NCI-H128 (cell line): Measurements from ENCODE around the gene DNAH1.
"Not testable (repeated sequence)": the region's sequence is repeated elsewhere in the genome, so short reads cannot be mapped to it uniquely, and the experiment has no call there.

Source experiments
- DNase-seq: peaks from one replicate; lab custom pipeline; 2025; ENCODE audit not compliant: unreplicated experiment; lab: John Stamatoyannopoulos, UW

Gene DNAH1

DNA sequence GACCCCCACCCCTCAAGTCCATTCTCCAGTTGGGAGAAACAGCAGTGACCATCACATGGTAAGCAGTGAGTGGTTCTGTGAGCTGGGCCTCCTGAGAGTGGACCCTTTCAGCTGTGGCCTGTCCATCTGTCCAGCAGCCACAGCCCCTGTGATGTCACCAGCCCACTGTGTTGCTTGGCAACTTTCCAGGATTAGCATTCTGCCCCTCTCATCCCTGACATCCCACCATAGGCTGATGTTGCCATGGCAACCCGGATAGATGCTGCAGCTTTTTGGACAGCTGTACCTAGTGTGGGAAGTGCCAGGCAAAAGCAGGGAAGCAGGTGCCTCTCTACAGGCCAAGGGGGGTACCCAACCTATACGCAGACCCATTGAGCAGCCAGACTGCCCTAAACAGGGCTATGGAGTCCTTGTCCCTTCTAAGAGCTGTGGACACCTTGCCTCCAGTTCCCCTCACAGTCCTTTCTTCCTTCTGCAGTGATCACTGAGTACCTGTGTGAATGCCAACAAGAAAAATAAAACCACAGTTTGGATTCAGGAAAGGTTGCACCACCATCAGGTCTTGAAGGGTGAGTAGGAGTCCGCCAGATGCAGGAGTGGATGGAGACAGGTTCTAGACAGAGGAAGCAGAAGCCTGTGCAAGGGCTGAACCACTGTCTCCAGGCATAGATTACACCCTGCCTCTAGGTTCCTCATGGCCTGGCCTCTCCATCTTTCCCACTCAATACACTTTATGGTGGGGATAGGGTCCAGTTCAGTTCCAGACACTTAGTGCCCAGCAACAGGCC lies at the start of gene DNAH1:
Gene DNAH1 (plus strand): TSS at position 343 of the 788 bp plus-strand sequence. CDS start 6,124 bp downstream, outside the sequence.
- no peak for DNase-seq

DNA sequence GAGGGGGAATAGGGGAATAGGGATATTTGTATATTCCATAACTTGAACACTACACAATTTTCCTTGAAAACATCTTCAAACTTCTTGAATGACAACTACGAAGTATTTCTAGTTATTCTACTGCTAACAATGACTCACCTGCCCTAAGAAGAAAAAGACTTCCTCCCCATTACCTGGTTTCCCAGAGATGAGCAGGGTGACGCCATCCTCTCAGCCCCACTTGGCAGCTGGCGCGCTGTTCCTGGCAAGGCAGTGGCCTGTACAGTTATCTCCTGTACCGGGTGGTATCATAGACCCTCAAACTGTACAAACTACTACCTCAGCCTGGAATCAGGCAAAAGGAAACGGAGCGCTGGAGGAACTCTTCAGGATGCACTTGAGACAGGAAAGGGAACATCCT lies 48.1 kb upstream of the DNAH1 start:
- DNase-seq, result no peak

DNA sequence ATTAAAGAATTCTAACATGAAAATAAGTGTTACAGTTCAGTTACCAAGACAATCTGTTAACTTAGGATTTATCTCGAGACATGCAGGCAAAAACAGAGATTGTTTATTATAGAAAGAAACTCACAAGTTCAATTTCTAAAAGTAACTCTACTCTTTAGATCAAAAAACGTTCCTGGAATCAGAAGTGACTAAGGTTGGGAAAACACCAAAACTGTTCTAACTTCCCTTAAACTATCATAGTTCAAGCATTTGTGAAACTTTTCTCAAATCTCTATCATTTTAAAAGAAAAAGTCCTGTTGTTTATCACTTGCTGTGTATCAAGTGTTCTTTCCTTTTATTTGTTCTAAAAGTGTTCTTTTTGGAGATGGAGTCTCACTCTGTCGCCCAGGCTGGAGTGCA lies 46.3 kb upstream of the DNAH1 start:
- no peak for DNase-seq

DNA sequence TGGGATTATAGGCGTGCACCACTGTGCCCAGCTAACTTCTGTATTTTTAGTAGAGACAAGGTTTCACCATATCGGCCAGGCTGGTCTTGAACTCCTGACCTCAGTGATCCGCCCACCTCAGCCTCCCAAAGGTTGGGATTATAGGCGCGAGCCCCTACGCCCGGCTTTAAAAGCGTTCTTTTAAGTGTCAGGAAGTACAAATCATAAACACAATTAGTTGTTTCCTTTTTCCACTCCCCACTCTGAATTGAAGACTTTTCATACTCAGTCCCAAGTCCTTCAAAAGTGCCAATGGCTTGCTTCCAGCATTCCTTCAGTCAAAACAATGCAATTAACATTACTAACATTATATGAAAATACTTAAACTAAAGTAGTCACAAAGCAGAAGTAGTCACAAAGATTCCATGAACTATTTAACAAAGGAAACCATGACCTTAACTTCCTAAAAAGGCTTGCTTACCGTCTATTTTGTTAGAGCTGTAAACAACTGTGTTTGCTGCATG lies 45.8 kb upstream of the DNAH1 start:
- no peak for DNase-seq

DNA sequence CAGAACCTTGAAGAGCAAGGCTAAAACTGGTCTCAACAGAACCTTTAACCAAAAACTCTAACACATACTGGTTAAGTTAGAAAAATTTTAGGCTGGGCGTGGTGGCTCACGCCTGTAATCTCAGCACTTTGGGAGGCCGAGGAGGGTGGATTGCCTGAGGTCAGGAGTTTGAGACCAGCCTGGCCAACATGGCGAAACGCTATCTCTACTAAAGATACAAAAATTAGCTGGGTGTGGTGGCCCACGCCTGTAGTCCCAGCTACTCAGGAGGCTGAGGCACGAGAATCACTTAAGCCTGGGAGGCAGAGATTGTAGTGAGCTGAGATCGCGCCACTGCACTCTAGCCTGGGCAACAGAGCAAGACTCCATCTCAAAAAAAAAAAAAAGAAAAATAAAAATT lies 43.9 kb upstream of the DNAH1 start:
- DNase-seq, result not testable (repeated sequence)

DNA sequence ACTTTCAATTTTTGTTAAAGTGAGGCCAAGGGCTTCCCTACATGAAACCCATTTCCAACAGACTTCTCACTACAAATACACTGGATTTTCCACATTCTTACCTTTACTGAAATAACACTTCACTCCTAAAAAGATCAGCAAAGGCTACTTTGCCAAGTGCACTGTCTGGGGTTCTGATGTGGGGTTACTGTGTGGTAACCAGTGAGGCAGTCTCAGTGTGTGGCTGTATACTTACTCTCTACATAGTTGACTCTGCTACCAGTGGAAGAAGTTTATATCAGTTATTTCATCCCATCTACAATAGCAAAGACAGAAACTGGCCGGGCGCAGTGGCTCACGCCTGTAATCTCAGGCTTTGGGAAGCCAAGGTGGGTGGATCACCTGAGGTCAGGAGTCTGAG lies 43.3 kb upstream of the DNAH1 start:
- no peak for DNase-seq

DNA sequence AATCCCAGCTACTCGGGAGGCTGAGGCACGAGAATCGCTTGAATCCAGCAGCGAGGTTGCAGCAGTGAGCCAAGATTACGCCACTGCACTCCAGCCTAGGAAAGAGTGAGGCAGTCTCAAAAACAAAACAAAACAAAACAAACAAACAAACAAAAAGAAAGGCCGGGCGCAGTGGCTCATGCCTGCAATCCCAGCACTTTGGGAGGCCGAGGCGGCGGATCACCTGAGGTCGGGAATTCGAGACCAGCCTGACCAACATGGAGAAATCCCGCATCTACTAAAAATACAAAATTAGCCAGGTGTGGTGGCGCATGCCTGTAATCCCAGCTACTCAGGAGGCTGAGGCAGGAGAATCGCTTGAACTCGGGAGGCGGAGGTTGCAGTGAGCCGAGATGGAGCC lies 41.3 kb upstream of the DNAH1 start:
- DNase-seq, result not testable (repeated sequence)

DNA sequence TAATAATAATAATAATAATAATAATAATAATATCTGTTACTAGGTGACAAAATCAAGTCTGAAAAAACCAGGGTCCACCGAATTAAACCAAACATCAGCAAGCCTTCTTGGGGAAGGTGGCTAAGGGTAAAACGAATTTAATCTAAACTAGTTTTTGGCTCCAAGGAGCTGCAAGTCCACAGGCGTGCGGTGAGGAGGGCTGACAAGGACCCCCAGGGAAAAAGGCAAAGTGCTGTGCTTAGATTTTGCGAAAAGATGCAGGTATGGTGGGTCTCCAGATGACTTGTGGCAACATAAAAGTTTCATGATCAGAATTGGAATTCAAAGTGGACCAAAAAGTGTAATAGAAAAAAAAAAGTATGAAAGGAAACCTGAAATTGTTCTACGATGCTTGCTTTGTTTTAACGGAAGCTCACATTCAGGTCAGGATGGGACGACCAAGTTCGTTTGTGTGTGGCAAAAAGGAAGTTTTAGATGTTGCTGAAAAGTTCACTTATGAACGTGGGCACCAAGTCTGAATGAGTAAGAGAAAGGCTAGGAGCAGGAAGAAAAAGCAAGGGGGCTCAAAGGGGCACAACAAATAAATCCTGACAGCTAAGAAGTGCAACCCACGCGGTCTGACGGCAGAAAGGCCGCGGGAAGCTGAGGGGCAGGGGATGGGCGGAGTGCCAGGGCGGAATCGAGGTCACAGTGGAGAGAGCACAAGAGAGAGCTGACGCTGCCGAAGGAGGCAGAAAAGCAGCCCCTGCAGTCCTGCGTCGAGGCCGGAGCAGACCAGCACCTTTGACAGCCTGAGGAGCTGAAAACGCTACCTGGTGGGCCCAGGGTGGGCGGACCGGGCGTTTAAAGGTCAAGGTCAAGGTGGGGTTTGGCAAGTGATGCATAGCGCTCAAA lies 38.8 kb upstream of the DNAH1 start:
- no peak for DNase-seq

DNA sequence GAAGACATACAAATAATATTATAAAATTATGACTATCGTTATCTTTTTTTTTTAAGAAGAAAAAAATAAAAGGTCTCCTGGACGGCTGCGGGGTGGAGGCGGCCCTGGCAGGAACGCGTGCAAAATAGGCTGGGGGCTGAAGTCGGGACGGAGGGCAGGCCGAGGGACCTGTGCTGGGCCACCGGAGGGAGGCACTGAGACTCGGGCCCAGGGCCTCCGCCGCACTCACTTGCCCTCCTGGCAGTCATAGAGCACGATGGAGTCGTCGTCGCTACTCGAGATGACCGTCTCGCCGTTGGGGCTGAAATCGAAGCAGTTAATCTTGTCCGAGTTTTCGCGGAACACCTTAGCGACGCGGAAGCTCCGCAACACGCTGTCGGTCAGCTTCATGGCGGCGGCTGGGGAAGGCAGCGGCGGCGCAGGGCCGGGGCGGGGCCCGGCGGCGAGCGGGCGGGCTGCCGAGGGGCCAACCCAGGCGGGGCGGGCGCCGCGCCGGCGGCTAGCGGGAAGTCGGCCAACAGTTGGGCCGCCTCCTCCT lies 38.1 kb upstream of the DNAH1 start:
- DNase-seq, result no peak

DNA sequence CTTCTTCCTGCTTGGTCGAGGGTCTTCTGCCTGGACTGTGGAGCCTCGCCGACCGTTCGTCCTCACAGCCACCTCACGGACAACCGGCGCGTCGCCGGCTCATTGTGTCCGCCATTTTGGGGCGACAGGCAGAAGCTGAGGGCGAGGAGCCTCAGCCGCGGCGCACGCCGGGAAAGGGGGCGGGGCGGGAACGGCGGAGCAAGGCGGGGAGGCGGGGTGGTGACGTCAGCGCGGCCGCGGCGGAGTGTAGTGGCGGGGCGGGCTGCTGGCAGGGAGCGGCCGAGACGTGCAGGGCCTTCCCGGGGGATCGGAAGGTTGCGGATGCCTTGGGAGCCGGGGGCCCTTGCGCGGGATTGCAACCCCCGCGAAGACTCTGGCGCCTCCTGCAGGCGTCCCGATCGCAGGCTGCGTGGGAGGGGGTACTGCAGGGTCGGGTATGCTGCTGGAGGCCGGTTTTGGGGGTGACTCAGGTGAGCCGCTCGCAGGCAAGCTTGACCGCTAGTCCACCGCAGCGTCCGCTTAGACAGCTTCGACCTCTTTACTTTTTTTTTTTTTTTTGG lies 37.5 kb upstream of the DNAH1 start, which contains the start of gene WDR82:
Gene WDR82 (minus strand): TSS at position 140 of the 560 bp plus-strand sequence. CDS start 288 bp downstream, outside the sequence.
- peak; percentile 66 for DNase-seq

DNA sequence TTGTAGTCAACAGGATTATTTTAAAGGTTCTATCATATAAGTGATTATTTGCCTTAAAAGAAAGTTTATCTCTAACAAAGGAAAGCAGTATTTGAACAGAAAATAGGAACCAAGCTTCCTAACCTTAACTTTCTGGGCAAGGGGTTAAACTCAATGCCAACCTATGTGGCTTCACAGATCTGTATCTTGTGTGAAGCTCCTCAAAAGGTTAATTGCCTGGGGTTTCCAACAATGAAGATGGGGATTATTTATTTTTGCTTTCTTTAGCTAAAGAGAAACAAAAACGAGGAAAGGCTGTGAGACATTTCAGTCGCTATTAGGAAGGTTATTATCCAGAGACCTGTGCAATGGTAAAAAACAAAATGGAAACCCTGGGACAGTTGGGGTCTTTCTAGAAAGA lies 36.5 kb upstream of the DNAH1 start:
- no peak for DNase-seq

DNA sequence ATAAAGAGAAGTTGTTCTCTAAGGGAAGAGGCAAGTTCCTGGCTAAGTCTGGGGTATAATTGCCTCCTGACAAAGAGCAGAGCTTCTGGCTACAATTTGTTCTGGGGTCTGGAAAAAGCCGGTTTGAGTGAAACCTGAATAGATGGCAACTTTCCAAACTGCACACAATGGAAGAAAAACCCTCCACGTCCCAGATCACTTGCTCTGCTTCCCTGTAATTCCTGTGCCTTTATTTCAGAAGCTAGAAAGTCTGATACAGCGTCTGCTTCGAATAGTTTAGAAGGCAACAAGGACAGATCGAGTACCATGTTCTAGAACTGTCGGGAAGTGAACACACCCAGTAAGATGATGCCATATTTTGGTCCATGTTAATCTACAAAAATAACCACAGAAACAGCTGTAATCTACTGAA lies 36.1 kb upstream of the DNAH1 start:
- DNase-seq, result peak; percentile 43

DNA sequence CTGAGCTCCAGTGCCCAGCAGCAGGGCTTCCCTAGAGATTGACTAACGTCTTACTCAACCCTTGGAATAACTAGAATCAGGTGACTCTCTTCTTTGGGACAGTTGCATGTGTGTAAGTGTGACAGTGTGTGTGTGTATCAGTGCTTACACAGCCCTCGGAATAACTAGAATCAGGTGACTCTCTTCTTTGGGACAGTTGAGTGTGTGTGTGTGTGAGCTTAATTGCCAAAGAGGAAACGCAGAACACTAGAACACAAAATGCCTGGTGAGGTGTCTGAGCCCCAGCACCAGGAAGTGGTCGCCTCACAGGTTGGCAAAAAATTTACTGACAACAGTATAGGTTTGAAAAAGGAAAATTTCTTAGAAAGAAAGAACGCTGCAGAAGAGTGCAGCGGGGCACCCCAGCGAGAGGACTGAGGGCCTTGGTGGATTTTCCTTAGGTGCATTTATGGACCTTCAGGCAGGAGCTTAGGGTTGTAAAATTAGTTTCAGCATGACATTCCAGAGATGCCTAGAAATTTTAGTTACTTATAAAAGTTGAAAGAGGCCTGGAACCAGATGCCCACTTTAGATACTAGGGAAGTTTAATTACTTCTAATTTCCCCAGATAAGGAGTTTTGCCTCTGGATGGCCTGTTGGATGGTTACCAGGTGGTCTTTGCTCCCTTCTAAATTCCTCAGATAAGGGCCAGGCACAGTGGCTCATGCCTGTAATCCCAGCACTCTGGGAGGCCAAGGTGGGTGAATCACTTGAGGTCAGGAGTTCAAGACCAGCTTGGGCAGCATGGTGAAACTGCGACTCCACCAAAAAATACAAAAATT lies 33.9 kb upstream of the DNAH1 start:
- no peak for DNase-seq

DNA sequence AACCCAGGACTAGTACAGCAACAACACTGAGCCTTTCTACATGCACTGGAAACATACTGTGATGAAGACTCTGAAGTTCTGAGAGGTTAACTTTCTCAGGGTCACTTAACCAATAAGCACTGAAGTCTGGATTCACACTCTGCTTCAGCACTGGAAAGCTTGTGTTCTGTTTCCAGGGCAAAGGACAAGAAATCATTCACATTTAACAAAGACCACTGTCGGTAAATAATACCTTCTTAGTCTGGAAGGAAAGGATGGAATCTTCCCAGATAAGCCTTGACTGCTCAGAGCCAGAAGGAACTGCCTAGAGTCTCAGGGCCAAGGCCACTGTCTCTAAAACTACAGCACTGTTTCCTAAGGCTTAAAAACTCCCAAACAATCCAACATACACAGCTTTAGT lies 32.8 kb upstream of the DNAH1 start:
- DNase-seq, result no peak

DNA sequence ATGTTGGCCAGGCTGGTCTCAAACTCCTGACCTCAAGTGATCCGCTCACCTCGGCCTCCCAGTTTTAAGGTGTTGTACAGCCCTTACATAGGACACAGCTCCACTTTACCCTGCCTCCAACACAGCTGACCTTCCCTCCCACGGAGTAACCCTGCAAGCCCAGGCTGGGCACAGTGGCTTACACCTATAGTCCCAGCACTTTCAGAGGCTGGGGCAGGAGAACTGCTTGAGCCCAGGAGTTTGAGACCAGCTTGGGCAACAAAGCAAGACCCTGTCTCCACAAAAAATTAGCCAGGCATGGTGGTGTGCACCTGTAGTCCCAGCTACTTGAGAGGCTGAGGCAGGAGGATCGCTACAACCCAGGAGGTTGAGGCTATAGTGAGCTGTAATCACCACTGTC lies 32.1 kb upstream of the DNAH1 start:
- not testable (repeated sequence) for DNase-seq

DNA sequence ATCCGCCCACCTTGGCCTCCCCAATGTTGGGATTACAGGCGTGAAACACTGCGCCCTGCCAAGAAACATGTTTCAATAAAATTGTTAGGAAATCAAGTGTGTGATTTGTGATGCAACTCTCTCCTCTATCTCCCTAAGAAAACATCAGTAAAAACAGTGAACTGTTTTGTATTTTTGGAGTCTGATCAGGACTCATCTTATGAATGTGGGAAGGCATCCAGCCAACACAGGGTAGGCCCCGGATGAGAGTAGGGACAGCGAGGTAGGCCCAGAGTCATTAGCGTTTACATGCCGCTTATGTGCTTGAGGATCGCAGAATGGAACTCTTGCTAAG lies 29.4 kb upstream of the DNAH1 start:
- no peak for DNase-seq

DNA sequence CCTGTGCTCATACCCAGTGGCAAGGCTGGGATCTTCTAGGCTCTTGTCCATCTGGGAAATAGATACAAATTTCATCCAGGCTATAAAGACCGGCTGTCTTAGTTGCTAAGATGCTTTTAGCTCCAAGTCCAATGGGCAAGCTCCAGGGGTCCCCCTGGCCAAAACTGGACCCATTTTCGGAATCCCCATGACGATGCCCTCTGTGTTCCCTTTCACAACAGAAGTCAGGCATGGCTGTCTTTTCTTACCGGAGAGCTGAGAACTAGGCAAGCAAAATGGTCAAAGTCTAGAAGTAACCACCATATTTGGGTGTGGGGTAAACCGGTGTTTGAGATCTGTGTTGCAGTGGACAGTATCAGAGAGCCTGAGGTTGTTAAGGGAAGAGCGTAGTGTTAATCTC lies 27.4 kb upstream of the DNAH1 start:
- DNase-seq, result no peak

DNA sequence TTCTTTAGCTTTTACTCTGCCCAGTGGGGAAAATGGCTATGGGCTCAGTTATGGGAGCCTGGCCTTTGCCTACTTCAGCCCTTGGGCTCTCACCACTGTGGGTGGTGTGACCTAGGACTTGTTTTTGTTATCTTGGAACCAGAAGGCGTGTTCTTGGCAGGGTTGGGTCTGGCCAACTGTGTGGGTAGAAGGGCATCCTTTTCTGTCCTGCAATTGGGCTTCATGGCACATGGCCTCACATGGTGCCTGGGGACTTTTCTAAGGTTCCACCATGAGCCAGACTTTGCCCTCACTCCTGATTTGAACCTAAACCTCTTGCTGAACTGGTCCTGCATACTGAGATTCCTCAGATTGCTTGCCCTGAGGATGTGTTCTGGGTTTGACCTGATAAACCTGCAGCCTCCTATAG lies 26.8 kb upstream of the DNAH1 start:
- no peak for DNase-seq

DNA sequence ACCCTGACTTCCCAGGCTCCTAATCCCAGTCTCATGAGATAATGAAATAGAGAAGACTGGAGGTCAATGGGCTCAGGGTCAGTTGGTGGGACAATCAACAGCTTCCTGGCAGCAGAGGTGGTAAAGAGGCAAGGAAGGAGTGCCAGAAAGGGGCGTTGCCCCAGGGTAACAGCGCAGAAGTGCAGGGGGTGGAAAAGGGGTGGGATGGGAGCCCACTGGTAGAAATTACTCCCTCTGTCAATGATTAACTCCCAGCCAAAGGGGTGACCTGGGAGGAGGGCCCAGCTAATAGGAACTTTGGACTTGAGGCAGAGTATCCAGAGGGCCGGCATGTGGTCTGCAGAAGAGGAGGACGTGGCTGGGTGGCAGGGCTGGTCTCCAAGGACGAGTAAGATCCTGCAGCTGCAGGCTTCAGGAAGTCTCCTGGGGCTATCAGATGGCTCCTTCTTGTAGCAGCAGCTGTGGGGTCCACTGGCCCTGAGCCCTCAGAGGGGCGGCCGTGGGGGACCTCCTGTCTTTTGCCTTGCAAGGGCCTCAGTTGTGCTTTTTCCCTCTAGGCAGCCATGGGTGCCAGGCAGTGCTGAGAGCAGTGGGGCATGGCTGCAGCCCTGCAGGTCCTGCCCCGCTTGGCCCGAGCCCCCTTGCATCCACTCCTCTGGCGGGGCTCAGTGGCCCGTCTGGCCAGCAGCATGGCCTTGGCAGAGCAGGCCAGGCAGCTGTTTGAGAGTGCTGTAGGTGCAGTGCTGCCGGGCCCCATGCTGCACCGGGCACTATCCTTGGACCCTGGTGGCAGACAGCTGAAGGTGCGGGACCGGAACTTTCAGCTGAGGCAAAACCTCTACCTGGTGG lies 26.1 kb upstream of the DNAH1 start:
- no peak for DNase-seq
